Natural killer cell (primary cell): ENCODE data around the gene SLC6A12. TPM values are rescaled to one million over a fixed set of nuclear protein-coding genes. Genes with fewer than 3 reads are reported as not detected.

Source experiments
- ATAC-seq, 3 donors: fragments of 150-1000 bp in 2 of 3; fragments of 200-7000 bp in 1 of 3; cut with Tn5 transposase; 1 replicate in 1 of 3; 2 replicates in 2 of 3; pipeline ENCODE4 v1.10.0; 2021; ENCODE audit warnings: mild to moderate bottlenecking in 2 of 3, moderate library complexity in 2 of 3
- DNase-seq, 2 donors: peaks; one replicate each; pipeline versions ENCODE4 v3.0.0 to v3.0.0-alpha.2; 2013 to 2021; ENCODE audit warnings: mixed read lengths in 1 of 2
- H3K27ac ChIP-seq: one replicate; pipeline ENCODE4 v1.5.1; 2013; ENCODE audit warnings: mild to moderate bottlenecking, low read length
- H3K27me3 ChIP-seq: one replicate; pipeline ENCODE4 v1.6.1; 2013; ENCODE audit warnings: low read length; ENCODE audit not compliant: control insufficient read depth, insufficient read depth
- H3K36me3 ChIP-seq: one replicate; pipeline ENCODE4 v1.6.1; 2013; ENCODE audit warnings: low read length; ENCODE audit not compliant: control insufficient read depth, insufficient read depth
- H3K4me1 ChIP-seq: one replicate; pipeline ENCODE4 v1.6.1; 2013; ENCODE audit warnings: low read length; ENCODE audit not compliant: control insufficient read depth, insufficient read depth
- H3K4me3 ChIP-seq: one replicate; pipeline ENCODE4 v1.5.1; 2013; ENCODE audit warnings: low read length
- H3K9me3 ChIP-seq: one replicate; pipeline ENCODE4 v1.6.1; 2013; ENCODE audit warnings: low read length; ENCODE audit not compliant: control insufficient read depth, insufficient read depth
- H3K27ac Mint-ChIP-seq, 2 donors: one replicate each; pipeline ENCODE4 v1.8.0; 2022; ENCODE audit warnings: mild to moderate bottlenecking in 2 of 2, mixed read lengths in 2 of 2, moderate library complexity in 1 of 2
- H3K27me3 Mint-ChIP-seq, 2 donors: one replicate each; pipeline ENCODE4 v1.8.0; 2022; ENCODE audit warnings: low read depth in 2 of 2, mixed read lengths in 2 of 2
- H3K36me3 Mint-ChIP-seq: one replicate; pipeline ENCODE4 v1.8.0; 2022; ENCODE audit warnings: mixed read lengths
- H3K4me1 Mint-ChIP-seq, 2 donors: one replicate each; pipeline ENCODE4 v1.8.0; 2022; ENCODE audit warnings: mixed read lengths in 2 of 2
- H3K4me3 Mint-ChIP-seq: one replicate; pipeline ENCODE4 v1.8.0; 2022; ENCODE audit warnings: mild to moderate bottlenecking, moderate library complexity, mixed read lengths
- H3K9me3 Mint-ChIP-seq, 2 donors: one replicate each; pipeline ENCODE4 v1.8.0; 2022; ENCODE audit warnings: mixed read lengths in 2 of 2
- CTCF ChIP-seq: fragments of 200-600 bp; IDR thresholded peaks from one replicate; pipeline ENCODE4 v1.8.0; 2022; ENCODE audit warnings: antibody characterized with exemption
- WGBS: methylation state at CpG from one replicate; pipeline ENCODE4 v1.1.7; 2013; ENCODE audit warnings: missing lambda C conversion rate; ENCODE audit not compliant: insufficient coverage; 5-methylcytosine and 5-hydroxymethylcytosine counted together
- intact Hi-C: fragments of 100-400 bp; cut with micrococcal nuclease; formaldehyde crosslinking; loops from one replicate; pipeline ENCODE4 v1.14.2; 2022
- total RNA-seq, 4 donors: library from RNA; stranded (reverse); fragments of 120-200 nt in 1 of 4; gene quantifications; one replicate each; pipeline versions ENCODE4 v1.2.3 to v1.2.4, GENCODE V29; 2013 to 2022

The SLC6A12 gene
- total RNA-seq, 3 donors from 2014 or later (not counting 1 experiment from before 2014, with no cell fraction given), result 0.54 to 0.70 TPM; not detected in 1

GRCh38 chr12:206746-207440 lies 7.1 kb downstream of the SLC6A12 start:
- Histone ChIP-seq H3K27me3 (peaks cover 7% of the 10 kb centered on the region), H3K4me1 (peaks cover 3% of the 10 kb centered on the region), H3K27ac (no peak overlapping the region), H3K36me3 (no peaks in the 10 kb centered on the region), H3K4me3 (no peak overlapping the region), H3K9me3 (no peaks in the 10 kb centered on the region)
- intact Hi-C loops, result no loop called here
- ATAC-seq (peak in 1 of 3 donors; percentile 19), DNase-seq (no peak)
- Mint-ChIP-seq H3K9me3 (no peaks in the 10 kb centered on the region), H3K27ac (no peak overlapping the region), H3K4me3 (no peak overlapping the region), H3K4me1 (peaks cover 1 to 9% of the 10 kb centered on the region in 2 donors), H3K36me3 (no peaks in the 10 kb centered on the region), H3K27me3 (peaks cover 41 to 64% of the 10 kb centered on the region in 2 donors)
- WGBS, result 92% methylated on average over 20 of the region's 21 CpGs
- TF ChIP-seq CTCF, result no peak

- ATAC-seq, result no peak
- Mint-ChIP-seq H3K9me3 (no peaks in the 10 kb centered on the region), H3K27ac (no peak overlapping the region), H3K4me3 (no peak overlapping the region), H3K4me1 (peaks cover 0 to 10% of the 10 kb centered on the region in 2 donors), H3K27me3 (peaks cover 52 to 66% of the 10 kb centered on the region in 2 donors), H3K36me3 (no peaks in the 10 kb centered on the region)
- DNase-seq, result no peak
- Histone ChIP-seq H3K36me3 (no peaks in the 10 kb centered on the region), H3K9me3 (no peaks in the 10 kb centered on the region), H3K27me3 (peaks cover 8% of the 10 kb centered on the region), H3K4me1 (peaks cover 3% of the 10 kb centered on the region), H3K27ac (no peak overlapping the region), H3K4me3 (no peak overlapping the region)
- WGBS, result 85% methylated on average over 4 of the region's 4 CpGs
- intact Hi-C loops, result no loop called here
- no peak for TF ChIP-seq CTCF
These were observed 8.9 kb downstream of the SLC6A12 start for GRCh38 chr12:205026-205425.

GRCh38 chr12:204261-204678 lies 9.7 kb downstream of the SLC6A12 start:
- no peak overlapping the region for H3K27ac Mint-ChIP-seq
- Histone ChIP-seq H3K9me3 (no peaks in the 10 kb centered on the region), H3K36me3 (no peaks in the 10 kb centered on the region), H3K4me3 (no peak overlapping the region), H3K4me1 (peaks cover 3% of the 10 kb centered on the region), H3K27me3 (peaks cover 8% of the 10 kb centered on the region), H3K27ac (no peak overlapping the region)
- no peak overlapping the region for H3K4me3 Mint-ChIP-seq
- H3K4me1 Mint-ChIP-seq, result peaks cover 0 to 10% of the 10 kb centered on the region in 2 donors
- DNase-seq (no peak), ATAC-seq (no peak)
- 94% methylated on average over 11 of the region's 11 CpGs for WGBS
- intact Hi-C loops, result no loop called here
- H3K9me3 Mint-ChIP-seq, result no peaks in the 10 kb centered on the region
- no peak for TF ChIP-seq CTCF
- peaks cover 55 to 66% of the 10 kb centered on the region in 2 donors for H3K27me3 Mint-ChIP-seq
- no peaks in the 10 kb centered on the region for H3K36me3 Mint-ChIP-seq
